ENCODE measurements around the gene RANBP6. TPM values are rescaled to one million over a fixed set of nuclear protein-coding genes. Genes with fewer than 3 reads are reported as not detected.

RANBP6 gene
- 9.8 and 11.4 TPM in 2 replicates for total RNA-seq

DNA sequence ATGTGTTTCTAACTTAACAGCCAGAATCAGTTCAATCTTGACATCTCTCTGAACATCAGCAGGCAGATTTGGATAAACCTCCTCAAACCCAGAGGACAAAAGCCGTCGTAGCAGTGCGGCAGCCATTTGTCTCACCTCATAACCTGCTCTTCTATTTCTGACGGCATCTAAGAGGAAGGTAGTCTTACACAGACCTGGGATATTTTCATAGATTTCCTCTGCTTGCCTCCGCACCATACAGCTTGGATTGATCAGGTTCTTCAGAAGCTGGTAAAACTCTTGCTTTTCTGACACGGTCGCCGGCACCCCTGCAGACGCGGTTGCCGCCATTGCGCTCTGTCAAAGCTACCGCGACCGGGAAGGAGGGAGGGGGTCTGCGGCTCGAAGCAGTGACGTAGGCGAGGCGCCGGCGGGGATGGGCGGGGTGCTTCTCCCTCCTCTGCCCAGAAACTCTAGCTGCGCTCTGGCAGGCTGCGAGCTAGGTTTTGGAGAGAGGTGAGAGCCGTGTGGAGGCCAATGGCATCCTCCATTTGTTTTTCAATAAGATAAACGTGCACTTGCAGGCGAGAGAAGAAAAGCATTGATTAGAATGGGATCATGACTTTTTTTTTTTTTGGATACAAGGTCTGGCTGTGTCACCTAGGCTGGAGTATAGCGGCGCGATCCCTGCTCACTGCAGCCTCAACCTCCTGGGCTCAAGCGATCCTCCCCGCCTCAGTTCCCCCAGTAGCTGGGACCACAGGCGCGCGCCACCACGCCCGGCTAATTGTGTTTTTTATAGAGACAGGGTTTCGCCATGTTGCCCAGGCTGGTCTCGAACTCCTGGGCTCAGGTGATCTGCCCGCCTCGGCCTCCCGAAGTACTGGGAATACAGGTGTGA, at the start of gene RANBP6:
Gene RANBP6, minus strand, starts transcription at position 347 of the 880 bp plus-strand sequence. Its CDS starts 17 bp downstream, at position 330.

Other genes starting within 250 kb of the RANBP6 start
- gene ERMP1, start 182.5 kb downstream of the RANBP6 start, total RNA-seq, result 8.1 and 18.3 TPM in 2 replicates
- not detected in 2 replicates for gene MLANA, start 124.7 kb downstream of the RANBP6 start, total RNA-seq
- not detected in 2 replicates for gene IL33, start 200.2 kb upstream of the RANBP6 start, total RNA-seq

All from mesangial cell (primary cell).